Lower leg skin (tissue), 4 donors: ENCODE results near the gene SCN1A. TPM values are rescaled to one million over a fixed set of nuclear protein-coding genes. Genes with fewer than 3 reads are reported as not detected.

Source experiments
- DNase-seq, 2 donors: peaks; one replicate each; pipeline ENCODE4 v3.0.0-alpha.2; 2019; ENCODE audit warnings: low spot score in 2 of 2
- H3K4me3 ChIP-seq: fragments of 200-600 bp; sonication (generic); 2 replicates; pipeline ENCODE4 v1.5.1; 2017; ENCODE audit warnings: mild to moderate bottlenecking, low read depth; ENCODE audit not compliant: poor library complexity, severe bottlenecking
- POLR2A ChIP-seq, 2 donors: fragments of 450-650 bp; IDR thresholded peaks; one replicate each; pipeline ENCODE4 v1.6.1; 2016 to 2017; ENCODE audit warnings: antibody characterized with exemption in 2 of 2, mild to moderate bottlenecking in 1 of 2, moderate library complexity in 1 of 2
- WGBS, 2 donors: methylation state at CpG; one replicate each; pipeline ENCODE4 v1.1.5; 2018; 5-methylcytosine and 5-hydroxymethylcytosine counted together
- intact Hi-C: fragments of 100-400 bp; cut with DNase I; formaldehyde crosslinking; loops from one replicate; pipeline ENCODE4 v1.15.0; 2023; ENCODE audit warnings: low total_unique reads
- total RNA-seq, 4 donors: library from RNA; depleted of rRNA; stranded (reverse); fragments of >200 nt; gene quantifications; one replicate each; pipeline ENCODE4 v1.1.0, GENCODE V29; 2016
- TF ChIP-seq, protein P1 (sequence below), 3 donors: fragments of 450-650 bp; IDR thresholded peaks; one replicate each; pipeline ENCODE4 v1.5.1; 2016; ENCODE audit warnings: antibody characterized with exemption in 3 of 3, mild to moderate bottlenecking in 3 of 3, moderate library complexity in 2 of 3

Gene SCN1A
- total RNA-seq, 4 donors from 2014 or later = 0.04 TPM; not detected in 3

DNA sequence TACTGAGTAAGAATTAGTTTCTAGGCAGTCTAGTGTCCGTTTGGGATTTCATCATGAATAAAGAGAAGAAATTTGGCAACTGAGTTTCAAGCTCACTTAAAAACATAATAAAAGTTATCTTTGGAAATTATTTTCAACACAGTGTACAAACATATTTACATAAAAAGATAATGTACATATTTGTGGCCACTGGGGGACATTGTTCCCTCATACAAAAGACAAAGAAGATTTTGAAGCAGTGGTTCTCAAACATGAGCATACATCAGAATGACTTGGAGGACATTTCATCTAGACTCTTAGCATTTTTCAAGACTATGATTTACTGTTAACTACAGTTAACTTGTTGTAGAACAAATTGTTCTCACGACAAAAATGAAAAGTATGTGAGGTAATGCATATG, 158.6 kb downstream of the SCN1A start:
- no peak for DNase-seq
- WGBS, 2 donors = 53 to 56% methylated on average over 2 of the region's 2 CpGs

DNA sequence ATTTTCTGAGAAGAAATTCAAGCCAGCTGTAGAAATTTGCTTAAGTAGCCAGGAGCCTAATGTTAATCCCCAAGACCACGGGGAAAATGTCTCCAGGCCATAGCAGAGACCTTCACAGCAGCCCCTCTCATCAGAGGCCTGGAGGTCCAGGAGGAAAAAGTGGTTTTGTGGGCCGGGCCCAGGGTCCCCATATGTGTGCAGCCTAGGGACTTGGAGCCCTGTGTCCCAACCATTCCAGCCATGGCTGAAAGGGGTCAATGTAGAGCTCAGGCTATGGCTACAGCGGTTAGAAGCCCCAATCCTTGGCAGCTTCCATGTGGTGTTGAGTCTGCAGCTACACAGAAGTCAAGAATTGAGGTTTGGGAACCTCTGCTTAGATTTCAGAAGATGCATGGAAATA, 160.1 kb downstream of the SCN1A start:
- WGBS, 2 donors = 72 to 77% methylated on average over 3 of the region's 3 CpGs
- TF ChIP-seq, protein P1, sequence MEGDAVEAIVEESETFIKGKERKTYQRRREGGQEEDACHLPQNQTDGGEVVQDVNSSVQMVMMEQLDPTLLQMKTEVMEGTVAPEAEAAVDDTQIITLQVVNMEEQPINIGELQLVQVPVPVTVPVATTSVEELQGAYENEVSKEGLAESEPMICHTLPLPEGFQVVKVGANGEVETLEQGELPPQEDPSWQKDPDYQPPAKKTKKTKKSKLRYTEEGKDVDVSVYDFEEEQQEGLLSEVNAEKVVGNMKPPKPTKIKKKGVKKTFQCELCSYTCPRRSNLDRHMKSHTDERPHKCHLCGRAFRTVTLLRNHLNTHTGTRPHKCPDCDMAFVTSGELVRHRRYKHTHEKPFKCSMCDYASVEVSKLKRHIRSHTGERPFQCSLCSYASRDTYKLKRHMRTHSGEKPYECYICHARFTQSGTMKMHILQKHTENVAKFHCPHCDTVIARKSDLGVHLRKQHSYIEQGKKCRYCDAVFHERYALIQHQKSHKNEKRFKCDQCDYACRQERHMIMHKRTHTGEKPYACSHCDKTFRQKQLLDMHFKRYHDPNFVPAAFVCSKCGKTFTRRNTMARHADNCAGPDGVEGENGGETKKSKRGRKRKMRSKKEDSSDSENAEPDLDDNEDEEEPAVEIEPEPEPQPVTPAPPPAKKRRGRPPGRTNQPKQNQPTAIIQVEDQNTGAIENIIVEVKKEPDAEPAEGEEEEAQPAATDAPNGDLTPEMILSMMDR (IDR thresholded peaks at IDR 0.05) = no peak
- no peak for TF ChIP-seq POLR2A (IDR thresholded peaks at IDR 0.05)
- intact Hi-C loops = no loop called here
- H3K4me3 ChIP-seq = no peak overlapping the region
- DNase-seq = no peak

More for the DNA sequence above, 158.6 kb downstream of the SCN1A start:
- intact Hi-C loops = no loop called here
- no peak overlapping the region for H3K4me3 ChIP-seq
- TF ChIP-seq, protein P1 (IDR thresholded peaks at IDR 0.05) = no peak
- TF ChIP-seq POLR2A (IDR thresholded peaks at IDR 0.05) = no peak

DNA sequence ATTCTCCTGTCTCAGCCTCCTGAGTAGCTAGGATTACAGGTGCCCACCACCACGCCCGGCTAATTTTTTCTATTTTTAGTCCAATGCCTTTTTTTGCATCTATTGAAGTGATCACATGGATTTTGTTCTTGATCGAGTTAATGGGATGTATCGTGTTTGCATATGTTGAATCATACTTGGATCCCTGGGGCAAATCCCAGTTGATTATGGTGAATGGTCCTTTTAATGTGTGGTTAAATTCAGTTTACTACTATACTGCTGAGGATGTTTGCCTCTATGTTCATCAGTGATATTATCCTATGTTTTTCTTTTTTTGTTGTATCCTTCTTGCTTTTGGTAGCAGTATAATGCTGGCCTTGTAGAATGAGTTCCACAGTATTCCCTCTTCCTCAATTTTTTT, 166.0 kb downstream of the SCN1A start:
- H3K4me3 ChIP-seq = no peak overlapping the region
- 86 to 90% methylated on average over 4 of the region's 4 CpGs for WGBS, 2 donors
- DNase-seq = no peak
- TF ChIP-seq, protein P1 (IDR thresholded peaks at IDR 0.05) = no peak
- TF ChIP-seq POLR2A (IDR thresholded peaks at IDR 0.05) = no peak
- intact Hi-C loops = no loop called here

DNA sequence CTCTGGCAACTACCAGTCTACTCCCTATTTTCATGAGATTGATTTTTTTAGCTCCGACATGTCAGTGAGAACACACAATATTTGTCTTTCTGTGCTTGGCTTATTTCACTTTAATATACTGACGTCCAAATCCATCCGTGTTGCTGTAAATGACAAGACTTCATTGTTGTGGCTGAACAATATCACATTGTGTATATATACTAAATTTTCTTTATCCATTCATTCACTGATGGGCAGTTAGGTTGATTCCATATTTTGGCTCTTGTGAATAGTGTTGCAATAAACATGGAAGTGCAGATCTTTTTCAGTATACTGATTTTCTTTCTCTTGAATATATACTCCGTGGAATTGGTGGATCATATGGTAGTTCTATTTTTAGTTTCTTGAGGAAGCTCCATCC, 168.4 kb downstream of the SCN1A start:
- intact Hi-C loops = loop anchor here (10.0 kb wide), 1 partner anchor 165 kb away; the partner anchor contains the start of gene SCN1A
- 77 to 81% methylated on average over 4 of the region's 4 CpGs for WGBS, 2 donors
- no peak for TF ChIP-seq POLR2A (IDR thresholded peaks at IDR 0.05)
- TF ChIP-seq, protein P1 (IDR thresholded peaks at IDR 0.05) = no peak
- no peak overlapping the region for H3K4me3 ChIP-seq
- no peak for DNase-seq

DNA sequence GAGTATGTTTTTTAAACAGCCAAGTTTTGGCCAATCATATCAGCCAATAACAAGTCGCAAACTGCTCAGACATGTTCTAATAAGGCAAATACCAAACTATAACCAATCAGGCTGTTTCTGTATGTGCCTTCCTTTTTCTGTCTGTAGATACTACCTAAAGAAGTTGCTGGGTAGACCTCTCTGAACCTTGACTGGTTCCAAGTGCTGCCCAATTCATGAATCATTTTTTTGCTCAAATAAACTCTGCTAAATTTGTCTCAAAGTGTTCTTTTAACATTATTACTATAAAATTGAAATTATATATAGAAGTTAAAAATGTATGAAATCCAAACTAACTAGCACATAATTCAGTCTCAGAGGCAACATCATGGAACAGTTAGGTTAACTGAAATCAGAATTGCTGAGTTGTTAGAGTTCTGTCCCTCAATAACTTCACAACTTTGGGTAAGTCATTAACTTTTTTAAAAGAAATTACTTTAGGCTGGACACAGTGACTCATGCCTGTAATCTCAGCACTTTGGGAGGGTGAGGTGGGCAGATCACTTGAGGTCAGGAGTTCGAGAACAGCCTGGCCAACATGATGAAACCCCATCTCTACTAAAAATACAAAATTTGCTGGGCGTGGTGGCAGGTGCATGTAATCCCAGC, 169.4 kb downstream of the SCN1A start:
- intact Hi-C loops = loop anchor here (10.0 kb wide), 1 partner anchor 166 kb away; the partner anchor contains the start of gene SCN1A
- DNase-seq = no peak
- WGBS, 2 donors = 84 to 98% methylated on average over 3 of the region's 3 CpGs
- TF ChIP-seq, protein P1 (IDR thresholded peaks at IDR 0.05) = no peak
- no peak for TF ChIP-seq POLR2A (IDR thresholded peaks at IDR 0.05)
- H3K4me3 ChIP-seq = no peak overlapping the region
